NCI-H146 (cell line): ENCODE data around the gene URB1.
"Not testable (repeated sequence)": the region's sequence is repeated elsewhere in the genome, so short reads cannot be mapped to it uniquely, and the experiment has no call there.

Experiments used
- DNase-seq: peaks from one replicate; lab custom pipeline; 2025; lab: John Stamatoyannopoulos, UW

URB1 gene

GRCh38 chr21:32285476-32285875 lies 107.3 kb downstream of the URB1 start:
- DNase-seq = no peak

- DNase-seq = no peak
Measured at GRCh38 chr21:32282992-32283391, 109.8 kb downstream of the URB1 start.

- DNase-seq = no peak
Measured at GRCh38 chr21:32281531-32281930, 111.3 kb downstream of the URB1 start.

GRCh38 chr21:32279377-32279680 lies 113.5 kb downstream of the URB1 start:
- DNase-seq = no peak

GRCh38 chr21:32278518-32279376 lies 114.1 kb downstream of the URB1 start, which contains the start of gene MIS18A:
Gene MIS18A, minus strand, starts transcription at chr21:32279049. Its CDS starts 35 bp downstream, at chr21:32279014.
- peak; percentile 89 for DNase-seq

GRCh38 chr21:32278103-32278502 lies 114.7 kb downstream of the URB1 start:
- no peak for DNase-seq

GRCh38 chr21:32276671-32277070 lies 116.1 kb downstream of the URB1 start:
- DNase-seq = no peak

- no peak for DNase-seq
Measured at GRCh38 chr21:32270748-32271147, 122.1 kb downstream of the URB1 start.

- not testable (repeated sequence) for DNase-seq
Measured at GRCh38 chr21:32265321-32265720, 127.5 kb downstream of the URB1 start.

GRCh38 chr21:32261929-32262328 lies 130.9 kb downstream of the URB1 start:
- DNase-seq = no peak
